ENCODE results near the gene TCF23. TPM values are rescaled to one million over a fixed set of nuclear protein-coding genes. Genes with fewer than 3 reads are reported as not detected.

The TCF23 gene
- total and polyA plus RNA-seq, 2 of the 8 experiments (the other 6 are each of a cell fraction or from before 2014, with no cell fraction given) = 0.02 TPM; not detected in 1

DNA sequence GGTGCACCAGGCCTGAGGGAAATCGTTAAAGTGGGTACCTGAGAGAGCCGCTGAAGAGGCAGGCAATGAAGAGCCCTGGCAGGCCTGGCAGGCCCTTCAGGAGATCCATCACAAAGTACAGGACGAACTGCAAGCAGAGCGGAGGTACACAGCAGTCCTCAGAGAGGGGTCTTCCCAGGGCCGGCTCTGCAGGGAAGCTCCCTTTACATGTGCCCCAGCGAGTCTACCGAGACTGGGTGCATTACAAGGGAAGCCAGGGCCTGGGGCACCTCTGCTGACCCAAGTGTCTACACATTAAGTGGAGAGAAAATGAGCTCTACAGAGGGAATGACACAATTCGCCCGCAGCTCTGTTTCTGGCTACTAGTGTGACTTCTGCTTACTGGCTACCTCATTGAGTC, 54.9 kb downstream of the TCF23 start:
- Histone ChIP-seq H4K20me1 (replicated peaks in 1 of 2; ENCODE audit: control insufficient read depth in 1 of 2, insufficient read depth in 2 of 2, low read length in 2 of 2) (peaks cover 0 to 19% of the 10 kb centered on the region in 2 experiments), H2BK15ac (ENCODE audit: low read length) (no peak overlapping the region), H3K23me2 (ENCODE audit: low read depth, low read length) (no peaks in the 10 kb centered on the region), H3K36me3 (ENCODE audit: control insufficient read depth in 2 of 4, insufficient read depth in 4 of 4, low read length in 3 of 4) (peaks cover 60 to 84% (median 80%) of the 10 kb centered on the region in 4 experiments), H3K4me3 (ENCODE audit: extremely low read depth in 1 of 4, insufficient read depth in 2 of 4, low read depth in 3 of 4, low read length in 4 of 4) (no peak overlapping the region), H2BK5ac (ENCODE audit: low read depth, low read length) (no peak overlapping the region), H3K79me1 (ENCODE audit: low read depth, low read length) (no peaks in the 10 kb centered on the region), H3K23ac (ENCODE audit: insufficient read length) (no peak overlapping the region), H3K79me2 (ENCODE audit: control insufficient read depth in 1 of 2, insufficient read depth in 2 of 2, low read length in 2 of 2) (no peaks in the 10 kb centered on the region), H2BK12ac (ENCODE audit: low read depth, low read length) (no peak overlapping the region), H2BK120ac (replicated peaks; ENCODE audit: low read depth, low read length) (no peak overlapping the region), H3K56ac (replicated peaks; ENCODE audit: insufficient read length, low read depth, low read length) (no peak overlapping the region), H2AK5ac (ENCODE audit: low read depth, low read length) (no peak overlapping the region), H2AFZ (ENCODE audit: low read length) (no peak overlapping the region), H3K14ac (ENCODE audit: insufficient read length) (no peak overlapping the region), H3K27ac (ENCODE audit: low read depth, low read length) (no peak overlapping the region), H4K8ac (ENCODE audit: extremely low read depth, insufficient read depth, low read length) (no peak overlapping the region), H3K4me2 (ENCODE audit: insufficient read depth in 1 of 2, low read depth in 2 of 2, low read length in 2 of 2) (no peak overlapping the region), H3K4ac (replicated peaks; ENCODE audit: insufficient read length, low read depth, low read length) (no peak overlapping the region), H3K9me3 (ENCODE audit: insufficient read depth in 2 of 2, low read depth in 1 of 2, low read length in 1 of 2) (no peaks in the 10 kb centered on the region), H4K91ac (replicated peaks; ENCODE audit: insufficient read length, low read length) (no peak overlapping the region), H2BK20ac (ENCODE audit: low read length) (no peak overlapping the region), H3K9ac (replicated peaks in 1 of 4; ENCODE audit: extremely low read depth in 1 of 4, low read depth in 3 of 4, low read length in 3 of 4) (no peak overlapping the region), H3K4me1 (replicated peaks in 1 of 4; ENCODE audit: control insufficient read depth in 3 of 4, insufficient read depth in 4 of 4, low read length in 3 of 4) (no peaks in the 10 kb centered on the region), H4K5ac (ENCODE audit: insufficient read length, low read depth, low read length) (no peak overlapping the region), H3K18ac (ENCODE audit: extremely low read depth, low read length) (no peak overlapping the region), H3K27me3 (replicated peaks in 1 of 4; ENCODE audit: control insufficient read depth in 3 of 4, extremely low read depth in 1 of 4, insufficient read depth in 3 of 4, low read length in 3 of 4) (no peaks in the 10 kb centered on the region)
- DNase-seq (ENCODE audit: low read depth in 1 of 2, low spot score in 2 of 2) = no peak
- no peak for FAIRE-seq
- ChIA-PET POLR2A (ENCODE audit: partially characterized antibody) (interaction anchor here (1.2 to 2.1 kb wide), 8 partner anchors 9 to 89 kb away, joined by 3 to 8 read pairs (median 6); partner anchors contain the start of gene CAD), CTCF (ENCODE audit: partially characterized antibody) (interaction anchor here (0.8 to 4.0 kb wide), 7 partner anchors 12 to 115 kb away, joined by 3 to 15 read pairs (median 6); partner anchors contain the start of gene PREB)
- TF ChIP-seq RAD21 (IDR thresholded peaks at IDR 0.05 in 1 of 2, conservative IDR thresholded peaks at IDR 0.05 in 1 of 2; ENCODE audit: low read depth in 2 of 2, low read length in 2 of 2) (no peak), YY1 (IDR thresholded peaks at IDR 0.05; ENCODE audit: low read depth, low read length) (no peak)
- 90% methylated on average over 9 of the region's 9 CpGs; no CpG with 5 or more reads in 1 of the 2 experiments for WGBS, 2 experiments (ENCODE audit: extremely low coverage in 1 of 2, insufficient coverage in 1 of 2, insufficient read length in 1 of 2, insufficient replicate concordance in 2 of 2, low coverage in 1 of 2, low lambda C conversion rate in 2 of 2, missing lambda C conversion rate in 1 of 2)
